ENCODE measurements around the gene TMIGD1.

Gene TMIGD1

GRCh38 chr17:30275911-30276310 is 57.9 kb downstream of the TMIGD1 start:
- no peak for DNase-seq

GRCh38 chr17:30274887-30275286 is 59.0 kb downstream of the TMIGD1 start:
- no peak for DNase-seq

- DNase-seq = no peak
Measured at GRCh38 chr17:30273373-30273772, 60.5 kb downstream of the TMIGD1 start.

GRCh38 chr17:30271102-30271501 is 62.8 kb downstream of the TMIGD1 start:
- DNase-seq = no peak

GRCh38 chr17:30267625-30268024 is 66.2 kb downstream of the TMIGD1 start:
- DNase-seq = no peak
